ENCODE measurements around the gene STARD7.

DNA sequence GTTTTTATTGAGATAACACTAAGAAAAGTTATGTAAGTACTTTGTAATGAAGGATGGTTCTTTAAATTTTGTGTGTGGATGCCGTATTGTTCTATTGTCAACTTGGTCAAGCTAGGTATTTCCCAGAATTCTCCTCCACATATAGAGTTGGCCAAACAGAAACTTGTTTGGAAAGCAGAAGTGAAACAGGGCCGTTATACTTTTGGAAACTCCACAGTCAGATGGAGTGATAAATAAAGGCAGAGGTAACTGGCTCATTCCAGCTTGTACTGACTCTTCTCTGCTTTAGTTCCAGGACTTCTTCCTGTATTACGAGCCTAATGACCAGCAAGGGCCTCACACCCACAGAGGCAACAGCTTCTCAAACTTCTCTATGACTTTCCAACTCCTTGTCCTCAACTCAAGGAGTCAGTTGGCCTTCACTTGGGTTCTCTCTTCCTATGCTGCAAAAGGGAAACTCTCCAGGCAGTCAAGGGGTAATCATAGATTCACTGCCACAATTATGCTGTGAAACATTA, 16.4 kb upstream of the STARD7 start:
- TF ChIP-seq, protein P1, sequence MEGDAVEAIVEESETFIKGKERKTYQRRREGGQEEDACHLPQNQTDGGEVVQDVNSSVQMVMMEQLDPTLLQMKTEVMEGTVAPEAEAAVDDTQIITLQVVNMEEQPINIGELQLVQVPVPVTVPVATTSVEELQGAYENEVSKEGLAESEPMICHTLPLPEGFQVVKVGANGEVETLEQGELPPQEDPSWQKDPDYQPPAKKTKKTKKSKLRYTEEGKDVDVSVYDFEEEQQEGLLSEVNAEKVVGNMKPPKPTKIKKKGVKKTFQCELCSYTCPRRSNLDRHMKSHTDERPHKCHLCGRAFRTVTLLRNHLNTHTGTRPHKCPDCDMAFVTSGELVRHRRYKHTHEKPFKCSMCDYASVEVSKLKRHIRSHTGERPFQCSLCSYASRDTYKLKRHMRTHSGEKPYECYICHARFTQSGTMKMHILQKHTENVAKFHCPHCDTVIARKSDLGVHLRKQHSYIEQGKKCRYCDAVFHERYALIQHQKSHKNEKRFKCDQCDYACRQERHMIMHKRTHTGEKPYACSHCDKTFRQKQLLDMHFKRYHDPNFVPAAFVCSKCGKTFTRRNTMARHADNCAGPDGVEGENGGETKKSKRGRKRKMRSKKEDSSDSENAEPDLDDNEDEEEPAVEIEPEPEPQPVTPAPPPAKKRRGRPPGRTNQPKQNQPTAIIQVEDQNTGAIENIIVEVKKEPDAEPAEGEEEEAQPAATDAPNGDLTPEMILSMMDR (IDR thresholded peaks at IDR 0.05): no peak
- TF ChIP-seq POLR2A (IDR thresholded peaks at IDR 0.05) (no peak), POLR2AphosphoS5 (IDR thresholded peaks at IDR 0.05) (no peak), EP300 (IDR thresholded peaks at IDR 0.05) (no peak)

Data from sigmoid colon (tissue), 4 donors.